Astrocyte of the spinal cord (primary cell): ENCODE data around the gene RPTOR.
A peak's percentile ranks its signal among the peaks of the same experiment; 100 is the strongest.

ENCODE experiments used
- DNase-seq: peaks from one replicate; pipeline ENCODE4 v3.0.0; 2011; ENCODE audit warnings: low read depth, low spot score
- H3K4me3 ChIP-seq: 2 replicates; pipeline ENCODE4 v1.5.1; 2011; ENCODE audit warnings: low read depth, mild to moderate bottlenecking, low read length, moderate library complexity
- CTCF ChIP-seq: IDR thresholded peaks from 2 replicates; pipeline ENCODE4 v1.5.1; 2012; ENCODE audit warnings: low read depth, mild to moderate bottlenecking, low read length, inconsistent platforms
- in situ Hi-C: cut with HindIII; loops from 2 replicates; pipeline ENCODE4 v1.10.0; 2017; ENCODE audit warnings: low sequenced_read_pairs

Gene RPTOR

GRCh38 chr17:80944326-80944725 lies 399.7 kb downstream of the RPTOR start:
- in situ Hi-C loops, result no loop called here
- DNase-seq, result no peak
- TF ChIP-seq CTCF, result no peak
- H3K4me3 ChIP-seq, result no peak overlapping the region

GRCh38 chr17:80945736-80946135 lies 401.1 kb downstream of the RPTOR start:
- TF ChIP-seq CTCF, result no peak
- H3K4me3 ChIP-seq, result no peak overlapping the region
- no peak for DNase-seq
- in situ Hi-C loops, result no loop called here

GRCh38 chr17:80946449-80946848 lies 401.8 kb downstream of the RPTOR start:
- TF ChIP-seq CTCF, result no peak
- no peak overlapping the region for H3K4me3 ChIP-seq
- no peak for DNase-seq
- in situ Hi-C loops, result no loop called here

GRCh38 chr17:80947200-80947940 lies 402.7 kb downstream of the RPTOR start:
- no peak for TF ChIP-seq CTCF
- no peak for DNase-seq
- no peak overlapping the region for H3K4me3 ChIP-seq
- in situ Hi-C loops, result no loop called here

- no peak for DNase-seq
- H3K4me3 ChIP-seq, result no peak overlapping the region
- TF ChIP-seq CTCF, result no peak
- in situ Hi-C loops, result no loop called here
Observed at GRCh38 chr17:80948019-80948975, 403.7 kb downstream of the RPTOR start.

- H3K4me3 ChIP-seq, result no peak overlapping the region
- peak; percentile 34 for TF ChIP-seq CTCF
- no peak for DNase-seq
- in situ Hi-C loops, result no loop called here
Observed at GRCh38 chr17:80948976-80949450, 404.4 kb downstream of the RPTOR start.
